Measurements from ENCODE around the gene ILK. TPM values are rescaled to one million over a fixed set of nuclear protein-coding genes. Genes with fewer than 3 reads are reported as not detected.
A peak's percentile ranks its signal among the peaks of the same experiment; 100 is the strongest.

Gene ILK
- total RNA-seq, 1 donor from 2014 or later = 192 TPM

DNA sequence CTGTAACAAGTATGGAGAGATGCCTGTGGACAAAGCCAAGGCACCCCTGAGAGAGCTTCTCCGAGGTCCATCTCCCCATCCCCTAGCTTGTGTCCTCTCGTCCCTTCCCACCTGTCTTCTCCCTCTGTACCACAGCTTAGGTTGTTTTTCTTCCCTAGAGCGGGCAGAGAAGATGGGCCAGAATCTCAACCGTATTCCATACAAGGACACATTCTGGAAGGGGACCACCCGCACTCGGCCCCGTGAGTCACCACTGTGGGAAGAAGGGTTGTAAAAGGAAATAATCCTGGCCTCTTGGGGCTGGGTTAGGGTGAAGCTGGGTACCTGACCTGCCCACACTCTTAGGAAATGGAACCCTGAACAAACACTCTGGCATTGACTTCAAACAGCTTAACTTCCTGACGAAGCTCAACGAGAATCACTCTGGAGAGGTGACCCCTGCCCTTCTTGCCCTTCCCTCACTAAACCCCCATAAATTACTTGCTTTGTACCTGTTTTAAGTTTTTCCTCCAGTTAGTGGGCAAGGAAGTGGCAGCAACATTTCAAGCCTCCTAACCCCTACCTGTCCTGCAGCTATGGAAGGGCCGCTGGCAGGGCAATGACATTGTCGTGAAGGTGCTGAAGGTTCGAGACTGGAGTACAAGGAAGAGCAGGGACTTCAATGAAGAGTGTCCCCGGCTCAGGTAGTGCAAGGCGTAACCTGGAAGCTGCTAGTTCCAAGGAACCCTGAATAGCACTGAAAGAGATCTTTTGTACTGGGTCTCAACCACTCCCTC lies 5.3 kb downstream of the ILK start:
- no peak overlapping the region for H3K4me3 ChIP-seq
- intact Hi-C loops (cut with micrococcal nuclease) = no loop called here
- no peak for DNase-seq

GRCh38 chr11:6609502-6610015 lies 6.0 kb downstream of the ILK start:
- Histone ChIP-seq H3K36me3 (peaks cover 38% of the 10 kb centered on the region), H3K4me1 (peaks cover 85% of the 10 kb centered on the region), H3K9me3 (replicated peaks) (no peaks in the 10 kb centered on the region), H3K4me3 (no peak overlapping the region), H3K27me3 (ENCODE audit: low read depth) (no peaks in the 10 kb centered on the region), H3K27ac (replicated peaks) (peak overlapping the region; percentile 7)
- DNase-seq = no peak
- no peak for TF ChIP-seq CTCF (IDR thresholded peaks at IDR 0.05; ENCODE audit: borderline replicate concordance)
- intact Hi-C loops (cut with micrococcal nuclease) = no loop called here

More for the DNA sequence above, 5.3 kb downstream of the ILK start:
- Histone ChIP-seq H3K27me3 (ENCODE audit: low read depth) (no peaks in the 10 kb centered on the region), H3K27ac (replicated peaks) (peak overlapping the region; percentile 98), H3K36me3 (peaks cover 38% of the 10 kb centered on the region), H3K4me1 (peaks cover 92% of the 10 kb centered on the region), H3K9me3 (replicated peaks) (no peaks in the 10 kb centered on the region)
- no peak for TF ChIP-seq CTCF (IDR thresholded peaks at IDR 0.05; ENCODE audit: borderline replicate concordance)

DNA sequence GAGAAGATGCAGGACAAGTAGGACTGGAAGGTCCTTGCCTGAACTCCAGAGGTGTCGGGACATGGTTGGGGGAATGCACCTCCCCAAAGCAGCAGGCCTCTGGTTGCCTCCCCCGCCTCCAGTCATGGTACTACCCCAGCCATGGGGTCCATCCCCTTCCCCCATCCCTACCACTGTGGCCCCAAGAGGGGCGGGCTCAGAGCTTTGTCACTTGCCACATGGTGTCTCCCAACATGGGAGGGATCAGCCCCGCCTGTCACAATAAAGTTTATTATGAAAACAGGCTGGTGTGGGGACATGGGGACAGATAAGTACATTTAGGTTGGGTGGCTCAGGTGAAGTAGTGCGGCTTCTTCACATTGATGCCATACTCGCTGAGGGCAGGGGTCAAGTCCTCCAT lies 7.0 kb downstream of the ILK start:
- peaks cover 49% of the 10 kb centered on the region for H3K36me3 ChIP-seq
- no peaks in the 10 kb centered on the region for H3K9me3 ChIP-seq (replicated peaks)
- peak overlapping the region; percentile 99 for H3K27ac ChIP-seq (replicated peaks)
- intact Hi-C loops (cut with micrococcal nuclease) = no loop called here
- H3K27me3 ChIP-seq (ENCODE audit: low read depth) = no peaks in the 10 kb centered on the region
- TF ChIP-seq CTCF (IDR thresholded peaks at IDR 0.05; ENCODE audit: borderline replicate concordance) = no peak
- DNase-seq = no peak
- peak overlapping the region; percentile 83 for H3K4me3 ChIP-seq
- peaks cover 75% of the 10 kb centered on the region for H3K4me1 ChIP-seq

DNA sequence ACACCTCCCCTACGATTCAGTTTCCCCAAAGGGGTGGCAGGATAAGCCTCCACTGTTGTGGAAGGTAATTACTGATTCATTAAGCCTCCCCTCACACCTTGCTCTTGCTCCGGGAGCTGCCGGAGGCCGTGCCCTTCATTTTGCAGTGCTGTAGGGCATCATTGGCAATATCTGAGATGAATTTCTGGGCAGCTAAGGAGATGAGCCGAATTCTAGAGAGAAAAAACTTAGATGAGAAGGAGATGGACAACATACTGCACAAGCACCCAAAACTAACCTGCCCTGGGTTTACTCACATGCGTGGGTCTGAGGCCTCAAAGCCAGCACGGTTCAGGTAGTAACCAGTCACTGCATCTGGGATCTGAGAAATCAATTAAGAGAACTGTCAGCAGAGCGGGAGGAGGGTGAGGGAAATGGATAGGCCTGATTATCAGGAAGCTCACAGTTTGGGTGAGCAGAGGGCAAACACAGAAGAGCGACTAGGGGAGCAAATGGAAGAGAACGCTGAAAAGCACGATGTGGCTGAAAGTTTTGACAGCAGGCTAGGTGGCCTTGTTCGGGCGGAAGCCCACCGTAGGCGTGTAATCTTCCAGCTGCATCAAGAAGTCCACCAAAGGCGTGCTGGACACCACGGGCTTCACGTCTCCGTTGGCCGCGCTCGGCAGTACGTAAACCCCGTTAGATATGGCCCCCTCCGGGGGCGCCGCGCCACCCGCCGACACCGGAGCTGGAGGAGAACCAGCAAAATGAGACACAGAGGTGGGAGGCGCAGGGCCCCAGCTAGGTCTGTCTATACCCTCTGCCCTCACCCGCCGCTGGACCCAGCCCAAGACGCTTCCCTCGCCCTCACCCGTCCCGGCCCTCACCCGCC lies 7.8 kb downstream of the ILK start:
- peaks cover 68% of the 10 kb centered on the region for H3K4me1 ChIP-seq
- peaks cover 56% of the 10 kb centered on the region for H3K36me3 ChIP-seq
- H3K4me3 ChIP-seq = peak overlapping the region; percentile 83
- peak; percentile 48 for DNase-seq
- H3K27ac ChIP-seq (replicated peaks) = peak overlapping the region; percentile 99
- intact Hi-C loops (cut with micrococcal nuclease) = no loop called here
- H3K27me3 ChIP-seq (ENCODE audit: low read depth) = no peaks in the 10 kb centered on the region
- no peaks in the 10 kb centered on the region for H3K9me3 ChIP-seq (replicated peaks)
- TF ChIP-seq CTCF (IDR thresholded peaks at IDR 0.05; ENCODE audit: borderline replicate concordance) = no peak

GRCh38 chr11:6611963-6612212 lies 8.3 kb downstream of the ILK start:
- peak overlapping the region; percentile 99 for H3K27ac ChIP-seq (replicated peaks)
- no peak for DNase-seq
- H3K4me1 ChIP-seq = peaks cover 62% of the 10 kb centered on the region
- H3K4me3 ChIP-seq = peak overlapping the region; percentile 83
- H3K9me3 ChIP-seq (replicated peaks) = no peaks in the 10 kb centered on the region
- peaks cover 60% of the 10 kb centered on the region for H3K36me3 ChIP-seq
- no peak for TF ChIP-seq CTCF (IDR thresholded peaks at IDR 0.05; ENCODE audit: borderline replicate concordance)
- intact Hi-C loops (cut with micrococcal nuclease) = no loop called here
- H3K27me3 ChIP-seq (ENCODE audit: low read depth) = no peaks in the 10 kb centered on the region
